Lung microvascular endothelial cell (primary cell): ENCODE measurements around the gene TOP2B. TPM values are rescaled to one million over a fixed set of nuclear protein-coding genes. Genes with fewer than 3 reads are reported as not detected.

ENCODE experiments used
- DNase-seq, 2 donors: peaks; one replicate each; pipeline versions ENCODE4 v3.0.0 to v3.0.0-alpha.2; 2010; ENCODE audit warnings: low read depth in 2 of 2
- total RNA-seq: library from RNA; depleted of rRNA; stranded (reverse); fragments of >200 nt; gene quantifications from 2 replicates; pipeline ENCODE4 v1.2.1, GENCODE V29; 2014

The TOP2B gene
- total RNA-seq, 1 donor from 2014 or later, result 52.2 TPM

DNA sequence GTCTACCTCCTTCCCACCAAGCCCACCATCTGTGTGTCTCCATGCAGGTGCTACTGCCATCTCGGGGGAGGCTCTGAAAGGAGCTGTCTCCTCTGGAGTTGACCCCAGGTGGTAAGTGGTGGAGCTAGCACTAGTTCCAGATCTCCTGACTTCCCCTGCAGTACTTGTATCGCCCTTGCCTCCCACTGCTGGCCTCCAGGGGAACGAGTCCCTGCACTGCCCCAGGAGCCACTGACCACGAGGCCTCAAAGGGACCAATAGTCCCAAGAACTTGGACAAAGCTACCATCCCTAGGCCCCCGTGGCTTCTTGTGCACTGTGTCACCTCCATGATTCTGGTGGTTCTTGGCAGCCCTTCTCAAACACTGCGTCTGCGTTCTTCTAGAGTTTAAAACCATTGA is 98.9 kb downstream of the TOP2B start:
- DNase-seq, result no peak

DNA sequence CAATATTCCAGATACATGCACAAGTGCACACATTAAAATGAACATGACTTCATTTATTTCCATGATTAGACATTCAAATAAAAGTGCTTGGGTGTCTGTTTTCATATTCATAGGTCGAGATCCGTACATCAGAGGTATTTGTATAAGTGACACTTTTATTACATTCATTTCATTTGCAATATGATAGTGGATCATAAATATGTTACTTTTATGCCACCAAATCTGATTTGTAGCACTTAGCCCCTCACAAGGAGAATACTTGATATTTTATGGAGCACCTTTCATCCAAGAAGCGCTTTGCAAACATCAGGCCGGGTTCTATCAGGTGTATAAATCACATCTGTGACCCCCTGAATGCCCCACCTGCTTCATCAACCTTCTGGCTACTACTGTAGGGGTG is 100.6 kb downstream of the TOP2B start:
- no peak for DNase-seq

DNA sequence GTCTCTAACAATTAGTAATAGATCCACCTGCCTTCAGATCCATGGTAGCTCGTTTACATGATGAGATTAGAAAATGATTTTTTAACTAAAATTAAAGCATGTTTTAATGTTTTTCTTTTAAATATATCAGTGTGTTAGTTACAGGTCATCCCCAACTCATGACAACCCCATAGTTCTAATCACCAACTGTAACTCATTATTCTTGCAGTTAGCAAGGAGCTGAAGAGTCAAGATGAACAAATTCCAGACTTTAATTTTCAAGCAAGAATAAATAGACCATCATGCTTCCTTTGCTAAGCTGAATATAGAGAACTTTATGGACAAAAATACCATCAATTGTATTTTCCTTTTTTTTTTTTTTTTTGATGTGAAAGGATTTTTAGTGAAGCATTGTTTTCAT is 101.1 kb downstream of the TOP2B start:
- no peak for DNase-seq

DNA sequence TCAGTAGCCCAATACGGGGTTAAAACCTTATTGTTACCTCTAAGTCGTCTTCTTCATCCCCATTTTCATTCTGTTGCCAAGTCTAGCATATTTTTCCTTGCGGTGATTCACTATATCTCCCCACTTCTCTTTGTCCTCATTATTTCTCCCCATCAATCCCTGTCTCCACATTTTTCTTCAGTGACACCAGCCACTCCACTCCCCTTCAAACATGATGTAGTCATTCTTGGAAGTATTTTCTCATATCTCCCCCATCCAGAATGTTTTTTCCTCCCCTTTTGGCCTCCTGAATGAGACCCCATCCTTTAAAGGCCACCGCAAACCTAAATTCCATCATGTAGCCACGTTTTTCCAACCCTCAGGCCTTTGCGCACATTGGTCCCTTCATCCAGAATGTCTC is 105.9 kb downstream of the TOP2B start:
- DNase-seq, result no peak

DNA sequence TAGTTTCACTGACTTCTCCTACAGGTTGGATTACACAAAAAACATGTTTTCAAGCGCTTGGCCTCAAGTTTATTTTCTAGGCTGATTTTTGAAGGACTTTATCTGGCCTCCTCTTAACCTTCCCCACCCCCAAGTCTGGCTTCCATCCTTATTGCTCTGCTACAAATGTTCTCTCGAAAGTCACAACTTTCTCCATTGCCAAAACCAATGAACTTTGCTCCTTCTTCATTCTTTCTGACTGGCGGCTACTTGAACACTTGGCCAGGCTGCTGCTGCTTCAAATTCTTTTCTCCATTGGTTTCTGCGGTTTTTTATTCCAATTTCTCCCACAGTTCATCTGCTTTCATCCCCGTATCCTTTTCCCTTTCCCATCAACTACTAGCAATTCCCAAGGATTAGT is 106.6 kb downstream of the TOP2B start:
- DNase-seq, result no peak

DNA sequence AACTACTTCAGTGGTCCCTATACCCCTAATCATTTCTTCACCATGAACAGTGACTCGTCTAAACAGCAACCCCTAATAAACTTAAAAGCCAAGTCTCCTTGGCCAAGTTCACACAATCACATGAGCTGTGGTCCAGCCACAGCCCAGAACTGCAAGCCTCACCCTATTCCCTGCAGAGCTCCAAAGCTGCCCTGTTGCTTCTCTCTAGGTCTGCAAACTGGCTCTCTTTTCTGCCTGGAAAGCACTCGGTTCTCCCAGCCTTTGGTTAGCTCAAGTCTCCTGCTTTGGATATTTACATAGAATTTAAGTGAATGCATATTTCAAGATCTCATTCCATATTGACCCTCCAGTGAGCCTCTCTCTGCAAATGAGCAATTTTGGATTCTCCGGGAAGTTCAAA is 107.0 kb downstream of the TOP2B start:
- DNase-seq, result no peak

DNA sequence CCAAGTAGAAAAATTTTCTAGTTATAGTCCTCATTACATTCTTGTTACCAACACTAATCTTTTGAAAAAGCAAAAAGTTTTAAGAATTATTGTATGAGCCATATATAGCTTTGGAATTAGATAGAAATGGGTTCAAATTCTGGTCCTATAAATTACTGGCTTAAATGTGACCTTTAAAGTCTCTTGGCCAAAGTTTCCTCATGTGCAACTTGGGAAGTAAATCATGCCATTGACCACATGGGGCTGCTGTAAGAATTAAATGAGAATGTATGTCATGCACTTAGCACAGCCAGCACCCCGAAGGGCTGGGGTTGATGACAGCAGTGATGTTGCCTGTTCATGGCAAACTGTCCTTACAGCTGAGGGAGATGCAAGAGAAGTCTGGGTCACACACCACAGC is 108.3 kb downstream of the TOP2B start:
- no peak for DNase-seq

DNA sequence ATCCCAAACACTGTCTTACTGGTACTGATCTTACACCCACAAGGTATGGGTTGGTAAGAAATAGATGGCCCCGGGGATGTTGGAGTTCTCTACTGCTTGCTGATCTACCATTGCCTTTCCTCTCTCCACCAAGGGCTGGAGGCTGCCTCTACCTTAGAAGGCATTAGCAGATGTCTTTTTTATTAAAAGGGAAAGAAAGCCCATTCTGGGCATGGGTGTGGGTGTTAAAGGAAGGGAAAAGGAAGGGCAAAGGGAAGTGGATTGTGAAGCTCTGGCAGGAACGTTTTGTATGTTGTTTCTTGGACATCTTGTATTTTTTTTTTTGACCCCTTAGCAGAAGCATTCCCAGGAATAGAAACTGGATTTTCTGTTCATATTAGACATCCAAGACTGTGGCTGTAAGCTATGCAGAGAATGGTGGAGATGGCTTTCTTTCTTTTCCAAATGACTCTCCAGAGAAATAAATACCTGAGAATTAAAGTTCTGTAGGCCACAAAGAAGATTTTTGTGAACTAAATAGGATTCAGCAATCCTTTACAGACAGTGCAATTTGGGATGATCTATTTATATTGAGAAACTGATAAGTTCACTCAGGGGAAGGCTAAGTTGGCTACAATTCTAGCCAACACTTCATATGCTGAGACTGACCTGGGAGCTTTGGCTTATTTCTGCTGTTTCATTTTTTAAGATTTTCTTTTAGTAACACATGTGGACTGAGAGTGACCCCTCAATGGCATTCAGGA is 108.8 kb downstream of the TOP2B start:
- no peak for DNase-seq

DNA sequence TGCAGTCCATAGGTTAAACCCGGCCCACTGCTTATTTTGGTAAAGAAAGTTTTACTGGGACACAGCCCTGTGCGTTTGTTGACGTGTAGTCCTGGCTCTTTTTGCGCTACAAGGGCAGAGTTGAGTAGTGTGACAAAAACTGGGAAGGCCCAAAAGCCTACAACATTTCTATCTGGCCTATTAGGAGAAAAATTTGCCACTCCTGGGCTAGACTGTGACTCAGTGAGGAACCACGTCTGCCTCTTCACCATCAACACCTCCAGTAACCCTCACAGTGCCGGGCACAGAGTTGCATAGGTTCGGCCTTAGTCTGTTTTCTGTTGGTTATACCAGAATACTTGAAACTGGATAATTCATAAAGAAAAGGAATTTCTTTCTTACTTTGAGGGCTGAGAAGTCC is 110.3 kb downstream of the TOP2B start:
- no peak for DNase-seq

DNA sequence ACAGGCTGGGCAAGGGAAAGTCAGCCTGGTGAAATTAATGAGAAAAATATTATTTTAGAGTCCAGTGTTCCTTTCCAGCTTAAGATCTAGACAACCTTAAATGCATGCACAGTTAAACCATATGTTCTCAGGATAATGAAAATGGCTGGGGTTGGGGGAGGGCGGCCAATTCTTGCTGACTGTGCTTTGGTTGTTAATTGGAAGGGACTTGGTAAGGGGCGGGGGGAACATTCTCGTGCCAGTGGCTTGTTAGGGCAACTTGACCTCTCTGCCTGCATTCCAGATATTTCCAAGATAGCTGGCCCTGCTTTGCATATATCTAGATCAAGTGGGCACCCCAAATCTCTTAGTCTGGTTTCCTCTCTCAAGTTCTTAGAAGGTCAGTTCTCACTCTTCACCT is 112.5 kb downstream of the TOP2B start:
- DNase-seq, result no peak

DNA sequence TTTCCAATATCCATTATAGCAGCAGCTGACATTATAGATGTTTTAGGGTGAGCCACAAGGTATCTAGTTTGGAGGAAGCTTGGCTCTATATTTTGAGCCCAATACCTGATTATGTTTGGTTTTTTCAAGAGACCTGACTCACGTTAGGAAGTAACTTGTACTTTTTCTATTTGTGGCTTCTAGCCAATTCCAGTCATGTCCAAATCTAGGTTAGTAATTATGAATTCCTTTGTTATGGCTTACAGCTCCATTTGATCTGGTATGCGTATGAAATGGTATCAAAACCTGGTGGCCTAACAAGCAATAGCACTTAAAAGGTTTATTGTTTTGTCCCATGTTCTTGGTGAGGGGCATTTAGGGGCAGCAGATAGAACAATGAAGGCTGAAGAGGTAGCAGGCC is 115.9 kb downstream of the TOP2B start:
- peak in 1 of 2 donors; percentile 78 for DNase-seq

DNA sequence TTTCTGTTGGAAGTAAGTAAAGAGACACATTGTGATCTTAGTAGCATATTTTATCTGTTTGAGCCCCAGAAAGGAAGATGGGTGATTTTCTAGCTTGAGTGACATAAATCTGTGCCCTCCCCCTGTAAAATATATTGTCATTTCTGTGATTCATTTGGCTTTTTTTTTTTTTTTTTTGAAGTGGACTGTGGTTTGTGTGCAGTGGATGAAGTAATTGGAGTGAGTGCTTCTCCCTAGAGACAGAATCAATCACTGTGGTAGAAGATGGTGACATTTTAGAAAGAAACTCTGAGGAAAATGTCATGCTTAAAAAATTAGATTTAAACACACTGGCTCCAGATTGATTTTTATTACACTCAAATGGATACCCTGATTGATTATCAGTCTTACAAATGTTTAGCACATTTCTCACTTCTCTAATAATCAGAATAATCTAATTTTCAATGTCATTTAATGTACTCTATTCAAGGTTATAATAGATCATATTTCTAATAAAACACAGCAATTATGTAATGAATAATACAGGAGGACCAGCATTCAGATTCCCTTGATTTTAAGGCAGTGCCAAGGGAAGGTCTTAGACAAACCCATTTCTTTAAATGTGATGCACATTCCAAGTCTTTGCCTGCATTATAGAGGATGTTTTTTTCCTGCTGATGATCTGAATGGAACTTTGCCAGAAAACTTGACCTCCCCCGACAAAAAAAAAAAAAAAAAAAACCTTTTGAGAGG is 116.6 kb downstream of the TOP2B start:
- DNase-seq, result peak in 1 of 2 donors; percentile 12

Other genes starting within 250 kb of the TOP2B start
- 2.4 and 2.8 TPM in 2 replicates for gene RARB, start 236.6 kb downstream of the TOP2B start, total RNA-seq
- gene NGLY1, start 118.5 kb upstream of the TOP2B start, total RNA-seq, result 17.7 and 25.2 TPM in 2 replicates
- 7.4 and 8.5 TPM in 2 replicates for gene OXSM, start 125.2 kb upstream of the TOP2B start, total RNA-seq